ENCODE measurements around the gene SH3RF3. TPM values are rescaled to one million over a fixed set of nuclear protein-coding genes. Genes with fewer than 3 reads are reported as not detected.

SH3RF3 gene
- total and polyA plus RNA-seq, 9 of the 15 experiments (the other 6 are each of a cell fraction or from before 2014, with no cell fraction given), result 0.02 TPM; not detected in 8

- peaks cover 4 to 6% of the 10 kb centered on the region in 2 experiments; a peak in 4 of 5 replicates for H3K4me1 ChIP-seq (replicated peaks in 1 of 2; ENCODE audit: control insufficient read depth in 2 of 2, insufficient read depth in 2 of 2, low read length in 2 of 2)
- H3K4me3 ChIP-seq, result no peak overlapping the region
- H2AFZ ChIP-seq (ENCODE audit: low read depth, low read length), result no peak overlapping the region
- DNase-seq (ENCODE audit: extremely low read depth in 1 of 4, low spot score in 3 of 4) (no peak), FAIRE-seq (no peak), ATAC-seq (no peak)
- no peak overlapping the region for H3K4me2 ChIP-seq (ENCODE audit: insufficient read depth, low read length)
- no peak overlapping the region for H3K27ac ChIP-seq (ENCODE audit: extremely low read depth, low read depth, low read length)
- H4K20me1 ChIP-seq (replicated peaks; ENCODE audit: control insufficient read depth, insufficient read depth, low read length), result peaks cover 7% of the 10 kb centered on the region; the same call in 1 of the 2 replicates
- BruUV-seq (replicated peaks), result no TSS peak
- intact Hi-C loops (cut with micrococcal nuclease), result no loop called here
- no peak for TF ChIP-seq RAD21 (CRISPR knock-in tag; conservative IDR thresholded peaks at IDR 0.05 in 1 of 2, IDR thresholded peaks at IDR 0.05 in 1 of 2)
- TF ChIP-seq ZNF609 (CRISPR knock-in tag; IDR thresholded peaks at IDR 0.05; ENCODE audit: borderline replicate concordance), result no peak
- TF ChIP-seq SIX5 (IDR thresholded peaks at IDR 0.05; ENCODE audit: borderline replicate concordance in 1 of 2, insufficient read depth in 1 of 2, low read depth in 1 of 2, low read length in 2 of 2), result no peak
- TF ChIP-seq RBBP5 (IDR thresholded peaks at IDR 0.05; ENCODE audit: borderline replicate concordance, insufficient read depth, low read length, poor library complexity, severe bottlenecking), result no peak
- TF ChIP-seq THRA (IDR thresholded peaks at IDR 0.05), result no peak
- H3K36me3 ChIP-seq (ENCODE audit: control insufficient read depth, insufficient read depth, low read length), result no peaks in the 10 kb centered on the region
- H3K9ac ChIP-seq (ENCODE audit: insufficient read depth in 1 of 2, low read depth in 2 of 2, low read length in 2 of 2), result no peak overlapping the region
- in situ Hi-C loops (cut with MboI), result no loop called here
- POLR2A ChIA-PET, result no interaction called here
- no peaks in the 10 kb centered on the region for H3K9me3 ChIP-seq (replicated peaks; ENCODE audit: control insufficient read depth, insufficient read depth, low read depth, low read length)
- WGBS (ENCODE audit: insufficient coverage, low coverage, missing lambda C conversion rate), result 0% methylated on average over 1 of the region's 1 CpG
- peaks cover 5 to 52% of the 10 kb centered on the region in 2 experiments; a peak in 3 of 5 replicates for H3K27me3 ChIP-seq (ENCODE audit: control insufficient read depth in 2 of 2, insufficient read depth in 2 of 2, low read length in 2 of 2)
- H3K79me2 ChIP-seq (ENCODE audit: control insufficient read depth, insufficient read depth, low read length), result no peaks in the 10 kb centered on the region
- CTCF ChIA-PET (ENCODE audit: low intra/inter-chr PET ratio), result no interaction called here
- no peaks in the 10 kb centered on the region for H3K9me1 ChIP-seq (ENCODE audit: control insufficient read depth, insufficient read depth, low read length)
These were observed 89.8 kb downstream of the SH3RF3 start for GRCh38 chr2:109218792-109219126.
